OCI-LY7 (cell line): ENCODE measurements around the gene PEX10. TPM values are rescaled to one million over a fixed set of nuclear protein-coding genes. Genes with fewer than 3 reads are reported as not detected.

ENCODE experiments used
- BruUV-seq: library from RNA; stranded (reverse); fragments of 400-500 nt; replicated peaks from 2 replicates; lab custom pipeline; 2021; lab: Mats Ljungman, UMichigan
- CTCF ChIA-PET: fragments of 300-600 bp; sonication (Branson Sonifier 250); formaldehyde crosslinking; loops from one replicate; lab custom pipeline; 2022; ENCODE audit warnings: antibody characterized with exemption; ENCODE audit not compliant: unreplicated experiment; lab: Charles Lee
- POLR2A ChIA-PET: fragments of 300-600 bp; sonication (Branson Sonifier 250); formaldehyde crosslinking; loops from one replicate; lab custom pipeline; 2022; ENCODE audit warnings: antibody characterized with exemption; lab: Charles Lee
- DNase-seq: peaks from one replicate; pipeline ENCODE4 v3.0.0-alpha.2; 2015; ENCODE audit warnings: low spot score
- H2AFZ ChIP-seq: fragments of 200-600 bp; sonication (generic), shearing (Covaris generic); 2 replicates; pipeline ENCODE4 v1.6.1; 2014; ENCODE audit warnings: mild to moderate bottlenecking, antibody characterized with exemption, low read length, moderate library complexity
- H3K27ac ChIP-seq: fragments of 200-600 bp; sonication (generic); 2 replicates; pipeline ENCODE4 v1.5.1; 2014; ENCODE audit warnings: mixed run types, low read depth, mild to moderate bottlenecking, moderate library complexity, low read length, inconsistent platforms; ENCODE audit not compliant: poor library complexity, severe bottlenecking
- H3K36me3 ChIP-seq: fragments of 200-600 bp; sonication (generic); 2 replicates; pipeline ENCODE4 v1.6.1; 2014; ENCODE audit warnings: mild to moderate bottlenecking, antibody characterized with exemption, low read length, moderate library complexity, mixed read lengths; ENCODE audit not compliant: insufficient read depth
- H3K4me1 ChIP-seq: fragments of 200-600 bp; sonication (generic); 2 replicates; pipeline ENCODE4 v1.5.1; 2014; ENCODE audit warnings: mild to moderate bottlenecking, low read length; ENCODE audit not compliant: insufficient read depth, poor library complexity, severe bottlenecking
- H3K4me2 ChIP-seq: fragments of 200-600 bp; sonication (generic); 2 replicates; pipeline ENCODE4 v1.6.1; 2014; ENCODE audit warnings: mild to moderate bottlenecking, low read length
- H3K4me3 ChIP-seq: fragments of 200-600 bp; sonication (generic); 2 replicates; pipeline ENCODE4 v1.5.1; 2014; ENCODE audit warnings: mild to moderate bottlenecking, low read depth, low read length; ENCODE audit not compliant: poor library complexity, severe bottlenecking
- H3K79me2 ChIP-seq: fragments of 200-600 bp; sonication (generic); 2 replicates; pipeline ENCODE4 v1.6.1; 2016; ENCODE audit warnings: low read depth, mild to moderate bottlenecking, low read length, moderate library complexity, mixed read lengths; ENCODE audit not compliant: insufficient read depth
- H3K9me2 ChIP-seq: fragments of 200-600 bp; sonication (generic); 2 replicates; pipeline ENCODE4 v1.6.1; 2016; ENCODE audit warnings: mild to moderate bottlenecking, low read length, mixed read lengths; ENCODE audit not compliant: insufficient read depth
- H3K9me3 ChIP-seq: fragments of 200-600 bp; sonication (generic); 2 replicates; pipeline ENCODE4 v1.6.1; 2014; ENCODE audit warnings: mild to moderate bottlenecking, mixed run types, low read length, mixed read lengths
- H4K20me1 ChIP-seq: fragments of 200-600 bp; sonication (generic); 2 replicates; pipeline ENCODE4 v1.6.1; 2014; ENCODE audit warnings: mild to moderate bottlenecking, antibody characterized with exemption, low read length, moderate library complexity, mixed read lengths; ENCODE audit not compliant: insufficient read depth
- CTCF ChIP-seq: fragments of 200-600 bp; sonication (generic); conservative IDR thresholded peaks from 2 replicates; pipeline ENCODE4 v1.5.1; 2014; ENCODE audit warnings: mild to moderate bottlenecking, antibody characterized with exemption, low read length, moderate library complexity, mixed read lengths
- EZH2phosphoT487 ChIP-seq: fragments of 200-600 bp; sonication (generic); IDR thresholded peaks from 2 replicates; pipeline ENCODE4 v1.6.1; 2018; ENCODE audit warnings: low read depth, borderline replicate concordance, mild to moderate bottlenecking, mixed run types, antibody characterized with exemption, low read length, moderate library complexity, mixed read lengths
- intact Hi-C: fragments of 100-400 bp; cut with micrococcal nuclease; formaldehyde crosslinking; loops from one replicate; pipeline ENCODE4 v1.10.0; 2022; ENCODE audit not compliant: unreplicated experiment
- total RNA-seq, 2 experiments: library from RNA; depleted of rRNA in 1 of 2; stranded (reverse); fragments of >200 nt in 1 of 2; shearing (Covaris generic) in 1 of 2; gene quantifications; 2 replicates each; pipeline ENCODE4 v1.2.3, GENCODE V29; 2014 to 2022

The PEX10 gene
- total RNA-seq, 2 experiments from 2014 or later = 23.3 to 24.5 TPM

GRCh38 chr1:2404890-2405511 lies 7.4 kb downstream of the PEX10 start:
- Histone ChIP-seq H3K4me2 (no peak overlapping the region), H3K36me3 (peaks cover 75% of the 10 kb centered on the region), H3K4me3 (no peak overlapping the region), H3K9me3 (no peaks in the 10 kb centered on the region), H3K9me2 (no peaks in the 10 kb centered on the region), H3K4me1 (no peaks in the 10 kb centered on the region), H2AFZ (no peak overlapping the region), H3K79me2 (no peaks in the 10 kb centered on the region), H4K20me1 (no peaks in the 10 kb centered on the region), H3K27ac (no peak overlapping the region)
- intact Hi-C loops = no loop called here
- TF ChIP-seq CTCF = no peak
- no peak for TF ChIP-seq EZH2phosphoT487
- CTCF ChIA-PET = no interaction called here
- no peak for DNase-seq
- POLR2A ChIA-PET = no interaction called here
- BruUV-seq = TSS peak; percentile 66

GRCh38 chr1:2404142-2404889 lies 8.0 kb downstream of the PEX10 start:
- CTCF ChIA-PET = no interaction called here
- POLR2A ChIA-PET = no interaction called here

More at GRCh38 chr1:2404142-2404889, 8.0 kb downstream of the PEX10 start:
- intact Hi-C loops = no loop called here
- TF ChIP-seq EZH2phosphoT487 (no peak), CTCF (no peak)
- Histone ChIP-seq H3K27ac (no peak overlapping the region), H3K4me2 (no peak overlapping the region), H3K9me2 (no peaks in the 10 kb centered on the region), H3K36me3 (peaks cover 82% of the 10 kb centered on the region), H3K9me3 (no peaks in the 10 kb centered on the region), H3K79me2 (no peaks in the 10 kb centered on the region), H3K4me3 (no peak overlapping the region), H3K4me1 (no peaks in the 10 kb centered on the region), H4K20me1 (no peaks in the 10 kb centered on the region), H2AFZ (no peak overlapping the region)
- no peak for DNase-seq
- BruUV-seq = no TSS peak
